H9 (cell line): ENCODE results near the gene ASB4. TPM values are rescaled to one million over a fixed set of nuclear protein-coding genes. Genes with fewer than 3 reads are reported as not detected.

Source experiments
- DNase-seq: peaks from one replicate; pipeline ENCODE4 v3.0.0-alpha.2; 2017
- H2AFZ ChIP-seq: one replicate; pipeline ENCODE4 v1.6.1; 2013; ENCODE audit warnings: mild to moderate bottlenecking, low read length, control low read depth, moderate library complexity
- H2AK5ac ChIP-seq: 2 replicates; pipeline ENCODE4 v1.6.1; 2013; ENCODE audit warnings: low read length, control low read depth, mixed read lengths; ENCODE audit not compliant: insufficient read length
- H2BK120ac ChIP-seq: one replicate; pipeline ENCODE4 v1.6.1; 2013; ENCODE audit warnings: low read depth, mild to moderate bottlenecking, low read length, control low read depth, inconsistent platforms; ENCODE audit not compliant: poor library complexity, severe bottlenecking
- H2BK12ac ChIP-seq: 2 replicates; pipeline ENCODE4 v1.6.1; 2013; ENCODE audit warnings: low read length, control low read depth, mixed read lengths, low read depth; ENCODE audit not compliant: insufficient read length
- H2BK15ac ChIP-seq: 2 replicates; pipeline ENCODE4 v1.6.1; 2013; ENCODE audit warnings: low read depth, low read length, control low read depth
- H2BK20ac ChIP-seq: one replicate; pipeline ENCODE4 v1.6.1; 2013; ENCODE audit warnings: low read depth, mild to moderate bottlenecking, low read length, control low read depth, inconsistent platforms; ENCODE audit not compliant: poor library complexity, severe bottlenecking
- H2BK5ac ChIP-seq: 2 replicates; pipeline ENCODE4 v1.6.1; 2013; ENCODE audit warnings: low read length, control low read depth, mixed read lengths; ENCODE audit not compliant: insufficient read length
- H3K14ac ChIP-seq: 2 replicates; pipeline ENCODE4 v1.6.1; 2013; ENCODE audit warnings: low read length, control low read depth; ENCODE audit not compliant: insufficient read depth
- H3K18ac ChIP-seq: 2 replicates; pipeline ENCODE4 v1.6.1; 2013; ENCODE audit warnings: low read depth, mild to moderate bottlenecking, mixed read lengths, low read length, control low read depth; ENCODE audit not compliant: insufficient read length
- H3K23ac ChIP-seq: 2 replicates; pipeline ENCODE4 v1.6.1; 2013; ENCODE audit warnings: low read length, control low read depth, mixed read lengths, low read depth; ENCODE audit not compliant: insufficient read length
- H3K23me2 ChIP-seq: 2 replicates; pipeline ENCODE4 v1.6.1; 2013; ENCODE audit warnings: low read depth, mild to moderate bottlenecking, mixed read lengths, low read length, control low read depth; ENCODE audit not compliant: insufficient read length, poor library complexity, severe bottlenecking
- H3K27ac ChIP-seq: 2 replicates; pipeline ENCODE4 v1.5.1; 2013; ENCODE audit warnings: low read length, control low read depth, mixed read lengths, low read depth; ENCODE audit not compliant: insufficient read length
- H3K27me3 ChIP-seq: 2 replicates; pipeline ENCODE4 v1.6.1; 2013; ENCODE audit warnings: low read length, control low read depth, inconsistent platforms; ENCODE audit not compliant: insufficient read depth
- H3K4ac ChIP-seq: 2 replicates; pipeline ENCODE4 v1.6.1; 2013; ENCODE audit warnings: low read depth, mild to moderate bottlenecking, control low read depth, inconsistent platforms, low read length, moderate library complexity
- H3K4me1 ChIP-seq: 2 replicates; pipeline ENCODE4 v1.6.1; 2013; ENCODE audit warnings: low read length, control low read depth, inconsistent platforms; ENCODE audit not compliant: insufficient read depth
- H3K4me2 ChIP-seq: 2 replicates; pipeline ENCODE4 v1.6.1; 2013; ENCODE audit warnings: low read length, control low read depth, mixed read lengths; ENCODE audit not compliant: insufficient read length, insufficient read depth
- H3K56ac ChIP-seq: 2 replicates; pipeline ENCODE4 v1.6.1; 2013; ENCODE audit warnings: low read depth, mild to moderate bottlenecking, mixed read lengths, low read length, control low read depth; ENCODE audit not compliant: insufficient read length
- H3K79me1 ChIP-seq: 2 replicates; pipeline ENCODE4 v1.6.1; 2013; ENCODE audit warnings: low read depth, mild to moderate bottlenecking, moderate library complexity, low read length, control low read depth, inconsistent platforms; ENCODE audit not compliant: insufficient read depth, poor library complexity, severe bottlenecking
- H3K79me2 ChIP-seq: 2 replicates; pipeline ENCODE4 v1.6.1; 2013; ENCODE audit warnings: low read length, control low read depth, inconsistent platforms; ENCODE audit not compliant: insufficient read depth
- H3K9ac ChIP-seq: 2 replicates; pipeline ENCODE4 v1.6.1; 2013; ENCODE audit warnings: low read length, control low read depth, mixed read lengths; ENCODE audit not compliant: insufficient read length; ENCODE audit errors: extremely low read depth
- H3K9me3 ChIP-seq: one replicate; pipeline ENCODE4 v1.6.1; 2013; ENCODE audit warnings: low read depth, low read length, inconsistent platforms; ENCODE audit not compliant: control insufficient read depth
- H3T11ph ChIP-seq: one replicate; pipeline ENCODE4 v1.6.1; 2013; ENCODE audit warnings: mild to moderate bottlenecking, low read length, control low read depth, inconsistent platforms
- H4K20me1 ChIP-seq: one replicate; pipeline ENCODE4 v1.6.1; 2013; ENCODE audit not compliant: control insufficient read depth, insufficient read length, insufficient read depth
- H4K5ac ChIP-seq: 2 replicates; pipeline ENCODE4 v1.6.1; 2013; ENCODE audit warnings: low read depth, mild to moderate bottlenecking, mixed read lengths, low read length, control low read depth; ENCODE audit not compliant: insufficient read length
- H4K8ac ChIP-seq: replicated peaks from 2 replicates; pipeline ENCODE4 v1.6.1; 2013; ENCODE audit warnings: low read length, control low read depth, mixed read lengths, low read depth; ENCODE audit not compliant: insufficient read length
- H4K91ac ChIP-seq: 2 replicates; pipeline ENCODE4 v1.6.1; 2013; ENCODE audit warnings: low read depth, mild to moderate bottlenecking, moderate library complexity, mixed read lengths, low read length, control low read depth; ENCODE audit not compliant: insufficient read length
- H3K27ac Mint-ChIP-seq, 3 experiments: 2 replicates in 2 of 3; 3 replicates in 1 of 3; pipeline ENCODE4 v1.8.0; 2020 to 2021; ENCODE audit warnings: mixed read lengths in 3 of 3, mild to moderate bottlenecking in 1 of 3, moderate library complexity in 1 of 3
- H3K27me3 Mint-ChIP-seq: 2 replicates; pipeline ENCODE4 v1.8.0; 2021; ENCODE audit warnings: low read depth, mild to moderate bottlenecking, moderate library complexity, mixed read lengths
- H3K36me3 Mint-ChIP-seq, 3 experiments: 2 replicates in 2 of 3; 3 replicates in 1 of 3; pipeline ENCODE4 v1.8.0; 2020 to 2021; ENCODE audit warnings: low read depth in 3 of 3, mixed read lengths in 3 of 3; ENCODE audit not compliant: insufficient read depth in 1 of 3
- H3K4me1 Mint-ChIP-seq, 2 experiments: 2 replicates each; pipeline ENCODE4 v1.8.0; 2020; ENCODE audit warnings: mixed read lengths in 2 of 2
- H3K4me3 Mint-ChIP-seq, 2 experiments: 2 replicates in 1 of 2; 3 replicates in 1 of 2; pipeline ENCODE4 v1.8.0; 2020 to 2021; ENCODE audit warnings: mild to moderate bottlenecking in 2 of 2, mixed read lengths in 2 of 2, moderate library complexity in 1 of 2
- H3K9me3 Mint-ChIP-seq, 2 experiments: 2 replicates in 1 of 2; 3 replicates in 1 of 2; pipeline ENCODE4 v1.8.0; 2020; ENCODE audit warnings: mild to moderate bottlenecking in 2 of 2, mixed read lengths in 2 of 2, moderate library complexity in 1 of 2
- CTCF ChIP-seq: fragments of 200-600 bp; sonication (generic); conservative IDR thresholded peaks from 3 replicates; pipeline ENCODE4 v1.8.0; 2021; ENCODE audit warnings: antibody characterized with exemption, mild to moderate bottlenecking
- WGBS: extraction: QIAGEN DNeasy Blood & Tissue Kit; methylation state at CpG from one replicate; pipeline ENCODE4 v1.1.7; 2013; ENCODE audit warnings: missing lambda C conversion rate, low lambda C conversion rate, mixed read lengths; ENCODE audit not compliant: insufficient read length; ENCODE audit errors: extremely low coverage; 5-methylcytosine and 5-hydroxymethylcytosine counted together
- total RNA-seq: library from RNA; stranded (reverse); gene quantifications from 2 replicates; pipeline ENCODE4 v1.2.1, GENCODE V29; 2021

Gene ASB4
- total RNA-seq, 1 experiment from 2014 or later, result not detected

GRCh38 chr7:95501261-95501832 is 15.6 kb downstream of the ASB4 start:
- DNase-seq, result no peak
- Histone ChIP-seq H2AK5ac (no peak overlapping the region), H3K4ac (no peak overlapping the region), H2BK12ac (no peak overlapping the region), H3K4me2 (no peak overlapping the region), H3K4me1 (0 out of 2 replicates have a peak, but pooled peaks cover 2% of the 10 kb centered on the region), H2BK120ac (no peak overlapping the region), H2BK20ac (no peak overlapping the region), H3K9me3 (no peaks in the 10 kb centered on the region), H3T11ph (no peak overlapping the region), H3K23ac (no peak overlapping the region), H3K9ac (no peak overlapping the region), H3K56ac (no peak overlapping the region), H4K91ac (no peak overlapping the region), H4K5ac (no peak overlapping the region), H3K27me3 (no peaks in the 10 kb centered on the region), H3K14ac (no peak overlapping the region), H3K18ac (no peak overlapping the region), H2BK15ac (no peak overlapping the region), H2BK5ac (no peak overlapping the region), H2AFZ (no peak overlapping the region), H3K23me2 (no peaks in the 10 kb centered on the region), H3K79me2 (no peaks in the 10 kb centered on the region), H4K8ac (no peak overlapping the region), H3K79me1 (no peaks in the 10 kb centered on the region), H4K20me1 (no peaks in the 10 kb centered on the region), H3K27ac (no peak overlapping the region)
- Mint-ChIP-seq H3K9me3 (no peaks in the 10 kb centered on the region), H3K4me1 (peaks cover 33 to 46% of the 10 kb centered on the region in 2 experiments), H3K27me3 (no peaks in the 10 kb centered on the region), H3K36me3 (no peaks in the 10 kb centered on the region), H3K27ac (peak overlapping the region in 1 of 3 experiments; percentile 2; a peak in 1 of 7 replicates), H3K4me3 (no peak overlapping the region)
- no peak for TF ChIP-seq CTCF
- no CpG with 5 or more reads among the region's 5 CpGs for WGBS
